ENCODE data around the gene VTA1.
"Not testable (repeated sequence)": the region's sequence is repeated elsewhere in the genome, so short reads cannot be mapped to it uniquely, and the experiment has no call there.

The VTA1 gene

DNA sequence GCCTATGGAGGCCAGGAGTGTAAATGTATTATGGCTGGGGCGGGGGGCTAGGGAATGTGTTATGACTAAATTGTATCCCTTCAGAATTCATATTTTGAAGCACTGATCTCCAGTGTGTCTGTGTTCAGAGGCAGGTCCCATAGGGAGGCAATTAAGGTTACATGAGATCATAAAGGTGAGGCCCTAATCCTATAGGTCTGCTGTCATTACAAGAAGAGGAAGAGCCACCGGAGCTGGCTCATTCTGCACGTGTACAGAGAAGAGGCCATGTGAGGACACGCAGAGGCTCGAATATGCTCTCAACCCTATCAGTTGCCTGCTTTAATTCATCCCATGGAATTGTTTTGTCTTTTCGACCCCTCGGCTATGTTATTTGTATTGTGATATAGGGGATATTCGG lies 76.9 kb downstream of the VTA1 start:
- Histone ChIP-seq H4K20me1 (ENCODE audit: insufficient read depth, low read length, poor library complexity, severe bottlenecking) (no peaks in the 10 kb centered on the region), H3K79me2 (ENCODE audit: insufficient read depth, low read length) (no peaks in the 10 kb centered on the region), H3K4me2 (ENCODE audit: low read depth, low read length, poor library complexity, severe bottlenecking) (no peak overlapping the region), H2AFZ (ENCODE audit: low read length) (no peak overlapping the region), H3K4me3 (ENCODE audit: low read length, poor library complexity, severe bottlenecking) (no peak overlapping the region), H3K36me3 (ENCODE audit: insufficient read depth, low read length) (peaks cover 19% of the 10 kb centered on the region; the same call in 1 of the 2 replicates), H3K9ac (ENCODE audit: low read depth, low read length, poor library complexity, severe bottlenecking) (no peak overlapping the region), H3K27me3 (ENCODE audit: insufficient read depth, low read length, poor library complexity, severe bottlenecking) (no peaks in the 10 kb centered on the region), H3F3A (ENCODE audit: low read depth) (no peaks in the 10 kb centered on the region), H3K4me1 (ENCODE audit: insufficient read depth, low read length, poor library complexity, severe bottlenecking) (no peaks in the 10 kb centered on the region), H3K9me3 (ENCODE audit: insufficient read depth, low read depth, low read length) (no peaks in the 10 kb centered on the region), H3K9me2 (replicated peaks; ENCODE audit: low read depth, low read length) (no peaks in the 10 kb centered on the region)
- no peak for TF ChIP-seq EZH2phosphoT487 (IDR thresholded peaks at IDR 0.05; ENCODE audit: borderline replicate concordance)
- TF ChIP-seq, protein P1, sequence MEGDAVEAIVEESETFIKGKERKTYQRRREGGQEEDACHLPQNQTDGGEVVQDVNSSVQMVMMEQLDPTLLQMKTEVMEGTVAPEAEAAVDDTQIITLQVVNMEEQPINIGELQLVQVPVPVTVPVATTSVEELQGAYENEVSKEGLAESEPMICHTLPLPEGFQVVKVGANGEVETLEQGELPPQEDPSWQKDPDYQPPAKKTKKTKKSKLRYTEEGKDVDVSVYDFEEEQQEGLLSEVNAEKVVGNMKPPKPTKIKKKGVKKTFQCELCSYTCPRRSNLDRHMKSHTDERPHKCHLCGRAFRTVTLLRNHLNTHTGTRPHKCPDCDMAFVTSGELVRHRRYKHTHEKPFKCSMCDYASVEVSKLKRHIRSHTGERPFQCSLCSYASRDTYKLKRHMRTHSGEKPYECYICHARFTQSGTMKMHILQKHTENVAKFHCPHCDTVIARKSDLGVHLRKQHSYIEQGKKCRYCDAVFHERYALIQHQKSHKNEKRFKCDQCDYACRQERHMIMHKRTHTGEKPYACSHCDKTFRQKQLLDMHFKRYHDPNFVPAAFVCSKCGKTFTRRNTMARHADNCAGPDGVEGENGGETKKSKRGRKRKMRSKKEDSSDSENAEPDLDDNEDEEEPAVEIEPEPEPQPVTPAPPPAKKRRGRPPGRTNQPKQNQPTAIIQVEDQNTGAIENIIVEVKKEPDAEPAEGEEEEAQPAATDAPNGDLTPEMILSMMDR (conservative IDR thresholded peaks at IDR 0.05; ENCODE audit: low read length) = no peak

DNA sequence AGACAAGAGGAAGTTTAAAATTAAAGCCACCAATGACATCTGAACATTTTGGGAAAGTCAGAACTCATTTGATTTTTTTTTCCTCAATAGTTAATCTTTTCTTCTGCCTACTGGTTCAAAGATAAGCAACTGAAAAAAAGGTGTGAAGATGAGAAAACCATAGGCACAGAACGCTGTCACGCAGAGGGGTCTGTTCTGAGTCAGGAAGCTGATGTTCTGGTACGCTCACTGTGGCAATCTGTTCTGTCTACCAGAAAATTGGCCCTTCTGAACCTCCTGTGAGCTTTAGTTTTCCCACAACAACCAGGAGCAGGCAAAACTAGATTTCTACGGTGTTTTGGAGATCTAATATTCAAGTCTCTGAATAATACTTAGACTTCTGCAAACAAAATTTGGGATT lies 78.1 kb downstream of the VTA1 start:
- Histone ChIP-seq H3K27me3 (ENCODE audit: insufficient read depth, low read length, poor library complexity, severe bottlenecking) (no peaks in the 10 kb centered on the region), H3K9ac (ENCODE audit: low read depth, low read length, poor library complexity, severe bottlenecking) (no peak overlapping the region), H3K4me1 (ENCODE audit: insufficient read depth, low read length, poor library complexity, severe bottlenecking) (no peaks in the 10 kb centered on the region), H3K4me3 (ENCODE audit: low read length, poor library complexity, severe bottlenecking) (no peak overlapping the region), H3F3A (ENCODE audit: low read depth) (no peaks in the 10 kb centered on the region), H3K9me2 (replicated peaks; ENCODE audit: low read depth, low read length) (no peaks in the 10 kb centered on the region), H4K20me1 (ENCODE audit: insufficient read depth, low read length, poor library complexity, severe bottlenecking) (no peaks in the 10 kb centered on the region), H3K36me3 (ENCODE audit: insufficient read depth, low read length) (peaks cover 7% of the 10 kb centered on the region; the same call in 1 of the 2 replicates), H2AFZ (ENCODE audit: low read length) (no peak overlapping the region), H3K9me3 (ENCODE audit: insufficient read depth, low read depth, low read length) (no peaks in the 10 kb centered on the region), H3K4me2 (ENCODE audit: low read depth, low read length, poor library complexity, severe bottlenecking) (no peak overlapping the region), H3K79me2 (ENCODE audit: insufficient read depth, low read length) (no peaks in the 10 kb centered on the region)
- TF ChIP-seq, protein P1 (conservative IDR thresholded peaks at IDR 0.05; ENCODE audit: low read length) = no peak
- no peak for TF ChIP-seq EZH2phosphoT487 (IDR thresholded peaks at IDR 0.05; ENCODE audit: borderline replicate concordance)

DNA sequence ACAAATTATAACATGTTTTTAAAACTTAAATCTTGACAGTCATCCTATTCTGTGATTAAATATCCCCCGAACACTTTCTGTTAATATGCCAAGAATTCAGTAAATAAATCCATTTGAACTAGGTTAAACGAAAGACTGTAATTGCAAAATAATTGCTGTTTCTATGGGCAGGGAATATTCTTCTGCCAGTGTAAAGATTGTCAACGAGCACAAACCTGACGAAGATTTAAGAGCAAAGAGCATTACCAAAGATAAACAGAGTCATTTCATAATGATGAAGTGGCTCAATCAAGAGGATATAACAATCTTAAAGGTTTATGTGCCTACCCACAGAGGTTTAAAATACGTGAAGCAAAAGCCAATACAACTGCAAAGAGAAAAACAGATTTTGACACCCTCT lies 78.5 kb downstream of the VTA1 start:
- Histone ChIP-seq H4K20me1 (ENCODE audit: insufficient read depth, low read length, poor library complexity, severe bottlenecking) (no peaks in the 10 kb centered on the region), H3K9me2 (replicated peaks; ENCODE audit: low read depth, low read length) (no peaks in the 10 kb centered on the region), H3K79me2 (ENCODE audit: insufficient read depth, low read length) (no peaks in the 10 kb centered on the region), H3K4me2 (ENCODE audit: low read depth, low read length, poor library complexity, severe bottlenecking) (no peak overlapping the region), H3K9ac (ENCODE audit: low read depth, low read length, poor library complexity, severe bottlenecking) (no peak overlapping the region), H3K4me3 (ENCODE audit: low read length, poor library complexity, severe bottlenecking) (no peak overlapping the region), H3F3A (ENCODE audit: low read depth) (no peaks in the 10 kb centered on the region), H2AFZ (ENCODE audit: low read length) (no peak overlapping the region), H3K4me1 (ENCODE audit: insufficient read depth, low read length, poor library complexity, severe bottlenecking) (no peaks in the 10 kb centered on the region), H3K9me3 (ENCODE audit: insufficient read depth, low read depth, low read length) (no peaks in the 10 kb centered on the region), H3K27me3 (ENCODE audit: insufficient read depth, low read length, poor library complexity, severe bottlenecking) (no peaks in the 10 kb centered on the region), H3K36me3 (ENCODE audit: insufficient read depth, low read length) (peaks cover 3% of the 10 kb centered on the region; the same call in 1 of the 2 replicates)
- TF ChIP-seq EZH2phosphoT487 (IDR thresholded peaks at IDR 0.05; ENCODE audit: borderline replicate concordance) = no peak

DNA sequence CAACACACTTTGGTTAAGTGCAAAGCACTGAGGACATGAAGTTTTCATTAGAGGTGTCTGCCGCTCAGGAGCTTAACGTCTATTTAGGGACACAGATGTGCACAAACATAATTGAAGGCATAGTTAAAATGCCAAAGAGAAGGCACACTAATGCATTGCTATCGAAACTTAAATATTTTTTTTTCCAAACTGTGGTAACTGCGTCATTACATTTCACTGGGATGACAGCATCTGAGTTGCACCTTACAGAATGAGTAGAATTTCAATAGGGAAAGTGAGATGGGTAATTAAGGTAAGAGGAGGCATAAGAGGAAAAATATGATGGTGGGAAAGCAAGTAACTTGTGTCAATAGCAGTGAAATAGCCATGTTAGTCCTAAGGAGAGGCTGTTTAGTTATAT lies 79.7 kb downstream of the VTA1 start:
- no peaks in the 10 kb centered on the region for H3K36me3 ChIP-seq (ENCODE audit: insufficient read depth, low read length)
- TF ChIP-seq, protein P1 (conservative IDR thresholded peaks at IDR 0.05; ENCODE audit: low read length) = no peak
- no peak for TF ChIP-seq EZH2phosphoT487 (IDR thresholded peaks at IDR 0.05; ENCODE audit: borderline replicate concordance)

DNA sequence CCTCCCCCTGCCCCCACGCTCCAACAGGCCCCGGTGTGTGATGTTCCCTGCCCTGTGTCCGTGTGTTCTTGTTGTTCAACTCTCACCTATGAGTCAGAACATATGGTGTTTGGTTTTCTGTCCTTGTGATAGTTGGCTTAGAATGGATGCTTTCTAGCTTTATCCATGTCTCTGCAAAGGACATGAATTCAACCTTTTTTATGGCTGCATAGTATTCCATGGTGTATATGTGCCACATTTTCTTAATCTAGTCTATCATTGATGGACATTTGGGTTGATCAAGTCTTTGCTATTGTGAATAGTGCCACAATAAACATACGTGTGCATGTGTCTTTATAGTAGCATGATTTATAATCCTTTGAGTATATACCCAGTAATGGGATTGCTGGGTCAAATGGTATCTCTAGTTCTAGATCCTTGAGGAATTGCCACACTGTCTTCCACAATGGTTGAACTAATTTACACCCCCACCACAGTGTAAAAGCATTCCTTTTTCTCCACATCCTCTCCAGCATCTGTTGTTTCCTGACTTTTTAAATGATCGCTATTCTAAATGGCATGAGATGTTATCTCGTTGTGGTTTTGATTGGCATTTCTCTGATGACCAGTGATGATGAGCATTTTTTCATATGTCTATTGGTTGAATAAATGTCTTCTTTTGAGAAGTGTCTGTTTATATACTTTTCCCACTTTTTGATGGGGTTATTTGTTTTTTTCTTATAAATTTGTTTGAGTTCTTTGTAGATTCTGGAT lies 82.6 kb downstream of the VTA1 start:
- H3K27me3 ChIP-seq (ENCODE audit: insufficient read depth, low read length, poor library complexity, severe bottlenecking); H3K36me3 ChIP-seq (ENCODE audit: insufficient read depth, low read length); H3K4me1 ChIP-seq (ENCODE audit: insufficient read depth, low read length, poor library complexity, severe bottlenecking); H2AFZ ChIP-seq (ENCODE audit: low read length); H4K20me1 ChIP-seq (ENCODE audit: insufficient read depth, low read length, poor library complexity, severe bottlenecking); H3F3A ChIP-seq (ENCODE audit: low read depth); H3K9me2 ChIP-seq (replicated peaks; ENCODE audit: low read depth, low read length); H3K9ac ChIP-seq (ENCODE audit: low read depth, low read length, poor library complexity, severe bottlenecking); H3K4me2 ChIP-seq (ENCODE audit: low read depth, low read length, poor library complexity, severe bottlenecking); H3K79me2 ChIP-seq (ENCODE audit: insufficient read depth, low read length); H3K4me3 ChIP-seq (ENCODE audit: low read length, poor library complexity, severe bottlenecking); H3K9me3 ChIP-seq (ENCODE audit: insufficient read depth, low read depth, low read length): not testable (repeated sequence)

More for the DNA sequence above, 79.7 kb downstream of the VTA1 start:
- no peak overlapping the region for H3K4me3 ChIP-seq (ENCODE audit: low read length, poor library complexity, severe bottlenecking)
- no peaks in the 10 kb centered on the region for H3K4me1 ChIP-seq (ENCODE audit: insufficient read depth, low read length, poor library complexity, severe bottlenecking)
- H3F3A ChIP-seq (ENCODE audit: low read depth) = no peaks in the 10 kb centered on the region
- H2AFZ ChIP-seq (ENCODE audit: low read length) = no peak overlapping the region
- no peaks in the 10 kb centered on the region for H4K20me1 ChIP-seq (ENCODE audit: insufficient read depth, low read length, poor library complexity, severe bottlenecking)
- no peaks in the 10 kb centered on the region for H3K27me3 ChIP-seq (ENCODE audit: insufficient read depth, low read length, poor library complexity, severe bottlenecking)
- no peak overlapping the region for H3K4me2 ChIP-seq (ENCODE audit: low read depth, low read length, poor library complexity, severe bottlenecking)
- H3K79me2 ChIP-seq (ENCODE audit: insufficient read depth, low read length) = no peaks in the 10 kb centered on the region
- no peak overlapping the region for H3K9ac ChIP-seq (ENCODE audit: low read depth, low read length, poor library complexity, severe bottlenecking)
- H3K9me2 ChIP-seq (replicated peaks; ENCODE audit: low read depth, low read length) = no peaks in the 10 kb centered on the region
- H3K9me3 ChIP-seq (ENCODE audit: insufficient read depth, low read depth, low read length) = no peaks in the 10 kb centered on the region
